Measurements from ENCODE around the gene ASS1.

GRCh38 chr9:130428086-130428665, 16.6 kb upstream of the ASS1 start:
- no peak for TF ChIP-seq CTCF (conservative IDR thresholded peaks at IDR 0.05)
- TF ChIP-seq EZH2 (IDR thresholded peaks at IDR 0.05; ENCODE audit: low read depth), result no peak

All from PC-9 (cell line).